Stimulated activated CD4-positive, alpha-beta T cell treated with anti-CD3 and anti-CD28 coated beads, Interleukin-1b, Interleukin-23, amount 100 ng/mL, for 4 hours (primary cell): ENCODE results near the gene NTRK2.
"Not testable (repeated sequence)": the region's sequence is repeated elsewhere in the genome, so short reads cannot be mapped to it uniquely, and the experiment has no call there.

ENCODE experiments used
- DNase-seq, 2 donors: peaks; one replicate each; pipeline ENCODE4 v3.0.0-alpha.2; 2020; ENCODE audit warnings: low read depth in 2 of 2

The NTRK2 gene

DNA sequence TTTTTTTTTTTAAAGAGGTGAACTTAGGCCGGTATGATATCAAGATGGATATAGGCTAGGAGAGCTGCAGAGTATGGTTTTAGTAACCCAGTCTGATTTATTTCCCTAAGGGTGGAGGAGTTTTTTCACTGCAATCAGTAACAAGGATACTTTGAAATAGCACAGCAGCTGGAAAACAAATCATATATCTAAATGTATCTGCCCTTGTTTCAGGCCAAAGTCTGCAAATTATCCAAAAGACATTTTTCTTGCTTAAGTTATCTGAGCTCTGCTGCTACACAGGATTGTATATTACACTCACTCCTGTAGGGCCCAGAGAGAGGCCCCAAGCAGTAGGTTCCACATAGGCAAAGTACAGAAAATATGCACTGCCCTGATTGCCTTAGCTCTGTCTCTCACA is 222.4 kb downstream of the NTRK2 start:
- DNase-seq = no peak

- no peak for DNase-seq
Observed at GRCh38 chr9:84893419-84894128, 224.0 kb downstream of the NTRK2 start.

DNA sequence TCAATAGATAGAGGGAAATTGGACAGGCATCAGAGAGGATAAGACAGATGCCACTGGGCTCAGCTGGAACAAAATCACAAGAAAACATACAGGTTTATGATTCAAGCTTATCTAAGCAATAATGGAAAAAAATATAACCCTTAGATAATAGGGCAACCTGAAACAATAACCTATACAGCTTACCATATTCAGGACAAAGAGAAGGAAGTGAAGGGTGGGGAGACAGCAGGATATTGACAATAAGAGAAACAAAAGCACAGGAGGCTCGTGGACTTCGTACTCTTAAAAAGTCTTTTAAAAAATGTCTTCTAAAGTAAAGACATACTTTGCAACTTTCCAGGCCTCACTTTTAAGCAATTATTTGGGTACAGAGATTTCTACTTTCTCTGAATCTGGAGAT is 225.3 kb downstream of the NTRK2 start:
- no peak for DNase-seq

- no peak for DNase-seq
Observed at GRCh38 chr9:84897362-84898094, 228.0 kb downstream of the NTRK2 start.

GRCh38 chr9:84898188-84898587 is 228.7 kb downstream of the NTRK2 start:
- no peak for DNase-seq

DNA sequence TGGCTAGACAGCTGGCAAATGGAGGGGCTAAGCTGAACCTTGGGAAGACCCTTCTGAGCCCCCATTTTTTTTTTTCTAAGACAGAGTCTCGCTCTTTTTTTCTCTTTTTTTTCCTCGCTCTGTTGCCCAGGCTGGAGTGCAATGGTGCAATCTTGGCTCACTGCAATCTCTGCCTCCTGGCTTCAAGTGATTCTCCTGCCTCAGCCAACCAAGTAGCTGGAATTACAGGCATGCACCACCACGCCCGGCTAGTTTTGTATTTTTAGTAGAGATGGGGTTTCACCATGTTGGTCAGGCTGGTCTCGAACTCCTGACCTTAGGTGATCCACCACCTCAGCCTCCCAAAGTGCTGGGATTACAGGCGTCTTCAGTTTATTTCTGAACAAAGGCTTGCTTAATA is 229.1 kb downstream of the NTRK2 start:
- DNase-seq = not testable (repeated sequence)

DNA sequence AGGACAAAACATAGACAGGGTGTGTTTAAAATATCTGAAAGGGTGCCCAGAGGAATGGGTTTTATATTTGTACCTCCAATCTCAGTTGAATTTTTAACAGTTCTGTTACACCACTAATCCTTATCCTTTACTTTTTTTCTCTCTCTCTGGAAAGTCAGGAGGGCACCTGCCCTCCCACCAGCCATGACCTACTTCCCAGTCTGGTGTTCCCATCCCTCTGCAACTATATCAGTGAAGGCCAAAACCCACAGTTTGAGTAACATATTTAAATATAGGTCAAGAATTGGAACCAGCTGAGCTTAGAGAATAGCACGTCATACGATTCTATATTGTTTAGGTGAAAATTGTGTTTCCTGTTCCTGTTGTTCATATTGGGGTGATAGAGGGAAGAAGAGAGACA is 229.8 kb downstream of the NTRK2 start:
- no peak for DNase-seq

DNA sequence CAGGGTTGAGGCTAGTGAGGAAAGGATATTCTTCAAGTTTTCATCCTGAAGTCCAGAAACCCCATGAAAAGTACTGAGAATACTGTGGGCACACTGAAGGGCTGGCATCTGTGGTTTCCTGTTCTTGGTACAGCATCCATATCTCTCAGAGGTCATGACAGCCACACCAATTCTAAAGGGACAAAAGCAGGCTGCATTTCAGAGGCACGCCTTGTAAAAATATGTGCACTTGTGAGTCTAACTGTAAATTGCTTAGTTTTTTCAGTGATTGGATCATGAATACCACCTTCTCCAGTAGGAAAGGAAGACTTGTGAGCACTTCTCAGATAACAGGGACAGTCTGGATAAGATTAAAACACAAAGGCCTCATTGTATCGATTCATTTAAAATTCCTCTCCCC is 230.9 kb downstream of the NTRK2 start:
- DNase-seq = no peak

DNA sequence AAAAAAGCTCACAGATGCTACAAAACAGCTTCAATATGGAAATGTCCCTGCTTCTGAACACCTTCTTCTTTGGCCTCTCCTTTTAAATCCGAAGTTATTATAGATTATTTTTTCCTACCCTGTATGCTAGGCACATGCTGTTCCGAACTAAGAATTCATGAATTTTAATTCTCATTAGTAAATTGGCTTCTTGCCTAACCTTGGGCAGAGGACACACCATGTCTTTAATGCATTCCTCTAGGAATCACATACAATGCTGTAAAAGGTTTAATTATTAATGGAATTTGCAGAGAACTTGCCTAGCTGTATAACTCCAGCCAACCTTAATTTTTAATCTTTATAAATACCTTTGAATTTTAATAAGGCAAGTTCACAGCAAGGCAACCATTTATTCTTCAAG is 234.4 kb downstream of the NTRK2 start:
- DNase-seq = no peak

DNA sequence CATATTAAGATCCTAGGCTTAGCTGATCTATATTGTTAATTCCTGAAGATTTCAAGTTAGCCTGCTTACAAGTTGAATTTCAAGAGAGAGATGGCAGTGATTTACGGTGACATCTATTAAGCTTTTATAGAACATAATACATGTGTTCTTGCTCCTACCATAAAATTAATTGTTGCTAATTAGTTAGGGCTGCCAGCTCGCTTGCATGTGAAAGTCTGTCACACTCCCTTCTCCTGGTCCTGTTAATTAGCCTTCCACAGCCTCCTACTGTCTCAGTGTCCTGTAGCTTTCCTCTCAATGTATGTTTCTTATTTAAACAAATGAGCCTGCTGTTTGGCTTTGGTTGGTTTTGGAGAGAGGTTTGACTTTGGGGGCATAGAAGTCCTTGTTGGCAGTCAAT is 247.2 kb downstream of the NTRK2 start:
- no peak for DNase-seq

DNA sequence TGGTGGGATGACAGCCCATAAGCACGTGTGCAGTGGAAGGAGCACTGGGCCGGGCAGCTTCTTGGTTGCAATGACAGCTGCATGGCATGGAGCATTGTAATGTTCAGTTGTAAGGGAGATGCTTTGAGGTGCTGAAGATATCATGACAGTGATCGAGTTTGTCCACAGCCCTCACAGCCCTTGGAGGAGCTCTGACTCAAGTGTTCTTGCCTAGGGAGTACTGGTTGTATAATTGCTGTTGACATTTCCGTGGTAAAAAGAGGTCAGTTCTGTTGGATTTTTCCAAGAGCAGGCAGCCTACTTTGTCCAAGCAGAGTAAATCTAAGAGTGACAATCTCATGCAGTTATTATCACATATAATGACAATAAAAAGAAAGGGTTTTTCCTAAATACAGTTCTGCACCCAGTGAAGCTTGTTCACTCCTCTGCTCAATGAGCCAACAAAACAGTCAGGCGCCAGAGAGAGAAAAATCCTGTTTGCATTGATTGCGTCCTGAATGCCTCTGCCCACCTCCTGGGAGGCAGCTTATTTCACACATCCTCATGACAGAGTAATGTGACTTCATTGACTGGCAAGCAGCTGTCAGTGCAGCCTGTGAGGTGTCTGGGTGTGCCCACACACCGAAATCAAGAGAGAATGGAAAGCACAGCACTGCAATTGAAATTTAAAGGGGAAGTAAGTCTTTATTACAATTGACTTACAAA is 248.0 kb downstream of the NTRK2 start:
- no peak for DNase-seq

- DNase-seq = no peak
Observed at GRCh38 chr9:84919440-84919839, 249.9 kb downstream of the NTRK2 start.

DNA sequence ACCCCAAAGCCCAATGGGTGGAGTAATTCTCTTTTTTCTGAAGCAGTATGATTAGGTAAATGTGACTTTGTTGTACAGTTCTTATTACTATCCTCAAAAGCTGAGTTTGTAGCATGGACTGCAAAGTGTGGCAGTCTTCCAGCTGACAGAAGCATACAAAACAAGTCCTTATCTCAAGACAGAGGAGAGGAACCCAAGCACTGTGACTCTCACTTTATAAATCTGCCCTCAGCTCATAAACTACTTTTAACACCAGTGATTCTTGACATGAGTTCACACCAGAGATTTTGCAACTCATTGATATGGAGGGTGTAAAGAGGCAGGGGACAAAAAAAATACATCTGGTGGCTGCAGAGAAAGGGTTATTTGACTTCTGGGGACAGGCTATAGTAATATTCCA is 251.6 kb downstream of the NTRK2 start:
- no peak for DNase-seq

DNA sequence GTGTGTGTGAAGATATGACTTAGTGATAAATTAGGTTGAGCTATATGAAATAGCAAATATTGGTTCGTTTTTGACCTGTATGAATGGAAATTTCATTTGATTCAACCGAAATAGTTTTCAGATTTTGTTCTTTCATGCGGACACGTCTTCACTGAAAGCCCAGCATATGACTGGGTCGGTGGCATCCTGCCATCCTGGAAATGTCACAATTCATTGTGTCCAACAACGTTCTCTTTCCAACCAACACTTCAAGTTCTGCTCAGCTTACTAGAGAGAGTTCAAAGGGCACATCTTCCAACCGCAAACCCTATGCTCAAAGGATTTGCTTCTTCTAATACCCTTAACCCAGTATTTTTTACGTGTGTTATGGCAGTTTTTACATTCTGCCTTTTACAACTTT is 252.5 kb downstream of the NTRK2 start:
- no peak for DNase-seq

DNA sequence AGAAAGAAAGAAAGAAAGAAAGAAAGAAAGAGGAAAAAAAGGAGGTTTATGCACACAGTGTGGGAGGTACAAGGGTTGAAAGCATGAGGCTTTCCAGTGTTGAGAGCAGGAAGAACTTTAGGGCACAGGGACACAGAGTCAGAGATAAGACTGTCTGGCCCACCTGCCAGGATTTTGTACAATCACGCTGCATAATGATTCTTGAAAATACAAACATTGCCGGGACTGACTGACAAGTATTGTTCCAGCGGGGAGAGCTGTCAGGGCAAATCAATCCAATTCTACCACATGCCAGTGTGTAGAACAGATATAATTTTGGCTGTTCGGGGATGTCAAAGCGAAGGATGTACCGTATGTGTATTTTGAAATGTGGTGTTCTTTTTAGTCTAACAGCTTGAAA is 254.7 kb downstream of the NTRK2 start:
- no peak for DNase-seq

DNA sequence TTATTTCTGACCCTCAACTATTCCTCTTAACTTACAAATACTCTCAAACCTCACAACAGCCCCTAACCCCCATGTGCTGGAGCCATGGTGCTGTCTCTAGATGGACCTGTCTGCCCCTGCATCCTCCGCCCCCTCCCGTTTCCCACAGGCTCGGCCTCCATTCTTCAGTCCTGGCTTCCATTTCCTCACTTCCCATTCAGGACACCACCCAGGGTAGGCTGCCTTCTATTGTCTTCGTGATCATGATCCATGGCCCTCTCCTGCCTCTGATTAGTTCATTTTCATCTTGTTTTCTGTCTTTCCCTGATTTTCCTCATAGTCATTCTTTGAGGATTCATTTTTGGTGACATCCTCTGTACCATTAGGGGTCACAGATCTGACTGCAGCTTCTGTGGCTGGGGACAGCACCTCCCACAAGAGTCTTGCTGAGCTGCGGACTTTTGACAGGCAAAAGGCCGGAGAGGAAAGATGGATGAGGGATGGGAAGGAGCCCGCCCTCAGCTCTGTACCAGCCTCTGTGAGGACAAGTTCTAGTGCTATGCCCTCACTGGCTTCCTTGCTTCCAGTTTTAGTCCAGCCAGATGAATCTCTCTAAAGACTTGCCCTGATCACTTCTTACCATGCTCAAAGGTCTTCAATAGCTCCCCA is 255.8 kb downstream of the NTRK2 start:
- no peak for DNase-seq

DNA sequence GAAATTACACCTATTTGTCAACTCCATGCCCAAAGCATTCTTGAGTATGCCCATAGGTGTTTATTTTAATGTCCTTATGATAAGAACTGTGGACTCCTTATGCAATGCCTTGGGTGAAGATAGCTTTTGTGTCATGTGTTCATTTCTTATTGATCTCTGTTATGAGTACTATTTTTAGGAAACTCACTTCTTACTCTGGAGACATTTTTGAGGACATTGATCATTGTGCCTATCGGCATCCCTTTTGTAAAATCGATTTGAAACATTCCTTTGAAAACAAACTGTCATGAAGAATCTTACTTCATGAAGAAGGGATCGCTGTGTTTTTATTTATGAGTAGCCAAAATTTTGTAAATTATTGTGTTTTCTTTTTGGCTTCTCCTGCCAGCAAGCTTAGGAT is 257.3 kb downstream of the NTRK2 start:
- DNase-seq = no peak

- no peak for DNase-seq
Observed at GRCh38 chr9:84928419-84928818, 258.9 kb downstream of the NTRK2 start.

- no peak for DNase-seq
Observed at GRCh38 chr9:84929068-84929467, 259.5 kb downstream of the NTRK2 start.

DNA sequence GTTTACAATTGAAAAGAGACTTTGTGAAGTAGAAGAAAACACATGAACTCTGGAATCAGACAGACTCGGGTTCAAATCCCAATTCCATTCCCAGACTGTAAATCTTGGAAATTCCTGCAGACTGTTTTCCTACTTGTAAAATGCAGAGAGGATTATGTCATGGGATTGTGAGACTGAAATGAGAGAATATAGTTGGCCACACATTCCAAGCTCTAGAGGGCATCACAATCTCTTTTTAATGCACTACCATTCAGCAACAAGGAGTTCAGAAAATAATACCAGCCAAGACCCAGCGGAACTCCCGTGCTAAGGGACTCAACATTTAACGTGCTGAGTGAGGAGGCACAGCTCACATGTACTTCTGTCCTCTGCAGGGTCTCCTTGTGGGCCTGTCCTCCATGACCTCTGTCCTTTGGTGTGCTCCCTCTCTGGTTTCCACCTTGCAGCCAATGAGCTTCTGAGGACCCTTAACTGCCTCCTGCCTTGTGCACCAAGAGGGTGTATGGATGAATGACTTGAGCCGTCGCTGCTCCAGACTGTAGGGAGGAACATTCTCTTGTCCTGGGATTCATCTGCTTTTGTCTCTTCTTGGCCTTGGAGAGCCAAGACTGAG is 263.5 kb downstream of the NTRK2 start:
- no peak for DNase-seq

- no peak for DNase-seq
Observed at GRCh38 chr9:84935528-84936117, 266.1 kb downstream of the NTRK2 start.

DNA sequence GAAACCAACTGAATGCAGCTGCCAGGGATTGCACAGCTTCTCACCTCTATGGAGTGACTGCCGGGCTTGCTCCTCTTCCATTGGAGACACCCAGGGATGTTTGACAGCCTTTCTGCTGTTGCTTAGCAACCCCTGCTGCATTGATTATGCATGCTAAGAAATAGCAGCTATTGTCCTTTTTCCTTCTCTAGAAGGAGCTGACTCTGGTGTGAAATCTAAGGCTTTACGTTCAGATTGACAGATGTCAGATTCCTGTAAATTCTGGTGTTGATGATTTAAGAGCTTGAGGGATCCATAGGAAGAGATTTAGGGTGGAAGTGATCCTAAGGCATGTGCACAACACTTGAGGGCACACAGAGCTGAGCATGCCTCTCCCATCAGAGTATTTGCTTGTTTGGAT is 267.7 kb downstream of the NTRK2 start:
- DNase-seq = no peak
